Measurements from ENCODE around the gene PSD4.
"Not testable (repeated sequence)": the region's sequence is repeated elsewhere in the genome, so short reads cannot be mapped to it uniquely, and the experiment has no call there.

The PSD4 gene

DNA sequence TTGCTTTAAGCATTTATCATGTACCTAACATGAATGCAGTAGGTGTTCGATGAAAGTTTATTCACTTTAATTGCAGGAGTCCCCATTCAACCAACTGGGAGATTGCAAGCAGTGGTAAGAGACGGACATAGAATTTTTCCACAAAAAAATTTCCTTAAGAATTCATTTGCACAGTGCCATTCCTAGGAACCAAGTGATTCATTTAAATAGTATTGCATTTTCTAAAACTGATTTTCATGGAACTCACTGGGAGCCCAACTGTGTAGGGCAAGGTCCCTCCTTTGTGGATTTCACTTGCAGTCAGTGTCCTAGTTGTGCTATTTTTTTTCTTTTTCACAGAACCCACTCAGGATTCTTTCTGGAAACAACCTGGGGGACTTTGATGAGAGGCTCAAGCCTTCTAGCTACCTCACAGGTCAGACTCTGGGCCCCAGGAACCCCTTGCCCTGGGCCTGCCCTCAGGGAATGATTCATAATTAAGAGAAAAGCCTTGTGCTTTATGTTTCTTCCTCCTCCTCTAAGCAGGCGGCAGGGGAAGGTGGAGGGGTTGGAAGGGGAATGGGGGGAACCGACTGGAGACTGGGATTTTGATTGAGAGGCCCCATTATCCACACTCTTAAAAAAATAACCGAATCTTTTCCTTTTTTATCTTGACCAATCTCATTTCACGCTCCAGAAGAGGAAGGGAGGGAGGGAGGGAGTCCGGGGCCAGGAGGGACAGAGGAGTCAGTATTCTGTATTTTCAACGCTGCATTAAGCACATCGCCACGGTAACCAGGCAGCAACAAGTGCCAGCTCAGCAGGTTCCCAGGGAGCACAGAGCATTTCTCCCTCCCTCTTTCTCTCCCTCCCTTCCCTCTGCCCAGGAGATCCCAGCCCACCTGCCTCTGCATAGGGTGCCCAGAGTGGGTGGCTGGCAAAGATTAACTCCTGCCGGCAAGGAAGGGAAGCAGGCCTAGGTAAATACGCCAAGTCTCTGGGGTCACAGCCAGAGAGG is 51.8 kb downstream of the PSD4 start:
- DNase-seq = no peak

DNA sequence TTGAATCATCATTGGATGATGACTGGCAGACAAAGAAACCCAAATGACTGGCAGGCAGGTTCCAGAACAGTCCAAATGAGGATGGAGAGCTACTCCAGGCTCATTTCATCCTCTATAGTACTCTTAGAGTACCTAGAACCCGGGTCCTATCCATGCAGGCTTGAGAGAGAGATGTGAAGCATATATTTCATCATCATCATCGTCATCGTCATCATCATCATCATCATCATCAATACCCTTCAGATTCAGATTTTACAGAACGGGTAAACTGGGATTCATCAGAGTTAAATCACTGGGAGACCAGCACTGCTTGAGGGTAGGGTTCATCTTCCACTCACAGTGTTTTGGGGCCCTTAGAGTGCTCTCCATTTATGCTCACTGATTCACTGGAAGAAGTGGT is 52.7 kb downstream of the PSD4 start:
- no peak for DNase-seq

DNA sequence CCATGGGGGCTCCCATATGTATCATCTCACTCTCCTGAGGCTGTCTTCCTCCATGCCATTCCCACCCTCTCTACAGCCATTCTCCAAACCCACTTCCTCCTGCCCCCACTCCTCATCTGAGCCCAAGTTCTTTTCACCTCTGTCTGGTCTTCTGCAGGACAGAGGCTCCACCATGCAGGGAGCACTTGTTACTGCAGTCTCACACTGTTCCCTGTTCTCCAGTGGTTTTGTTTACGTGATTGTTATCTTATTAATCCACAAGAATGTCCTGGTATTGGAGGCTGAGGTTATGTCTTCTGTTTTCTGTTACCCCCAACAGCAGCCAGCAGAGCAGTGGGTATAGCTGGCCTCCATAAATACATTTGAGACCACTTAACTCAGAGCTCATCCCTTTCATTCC is 53.5 kb downstream of the PSD4 start:
- DNase-seq = no peak

DNA sequence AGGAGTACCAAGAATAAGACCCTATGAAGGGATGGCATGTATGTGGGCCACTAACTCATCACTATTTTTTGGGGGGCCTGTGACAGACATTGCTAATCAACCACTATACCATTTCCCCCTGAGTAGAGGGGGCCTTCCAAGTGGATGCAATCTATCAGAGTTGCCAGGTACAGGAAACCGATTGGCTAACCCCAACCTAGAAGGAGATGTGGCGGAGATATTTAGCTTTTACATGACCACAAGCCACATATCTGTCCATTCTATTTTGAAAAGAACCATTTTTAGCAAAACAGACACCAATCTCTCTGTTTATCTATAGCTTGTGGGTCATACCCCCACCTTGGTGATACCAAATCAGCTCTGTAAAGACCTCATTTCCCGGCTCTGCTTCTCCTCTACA is 53.9 kb downstream of the PSD4 start:
- DNase-seq = no peak

DNA sequence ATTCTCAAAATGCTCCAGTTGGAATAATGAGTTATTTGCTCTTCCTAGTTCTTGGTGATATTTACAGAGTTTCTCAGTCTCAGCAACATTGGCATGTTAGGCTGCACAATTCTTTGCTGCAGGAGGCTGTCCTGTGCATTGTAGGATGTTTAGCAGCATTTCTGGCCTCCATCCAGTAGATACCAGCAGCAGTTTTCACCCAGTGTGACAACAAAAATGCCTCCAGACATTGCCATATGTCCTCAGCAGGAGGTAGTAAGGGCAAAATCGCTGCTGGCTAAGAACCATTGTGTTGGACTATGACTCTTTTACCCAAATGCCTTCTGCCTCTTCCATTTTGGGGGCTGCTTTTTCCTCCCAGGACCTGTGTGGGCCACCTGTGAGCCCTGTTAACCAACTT is 54.6 kb downstream of the PSD4 start:
- DNase-seq = no peak

DNA sequence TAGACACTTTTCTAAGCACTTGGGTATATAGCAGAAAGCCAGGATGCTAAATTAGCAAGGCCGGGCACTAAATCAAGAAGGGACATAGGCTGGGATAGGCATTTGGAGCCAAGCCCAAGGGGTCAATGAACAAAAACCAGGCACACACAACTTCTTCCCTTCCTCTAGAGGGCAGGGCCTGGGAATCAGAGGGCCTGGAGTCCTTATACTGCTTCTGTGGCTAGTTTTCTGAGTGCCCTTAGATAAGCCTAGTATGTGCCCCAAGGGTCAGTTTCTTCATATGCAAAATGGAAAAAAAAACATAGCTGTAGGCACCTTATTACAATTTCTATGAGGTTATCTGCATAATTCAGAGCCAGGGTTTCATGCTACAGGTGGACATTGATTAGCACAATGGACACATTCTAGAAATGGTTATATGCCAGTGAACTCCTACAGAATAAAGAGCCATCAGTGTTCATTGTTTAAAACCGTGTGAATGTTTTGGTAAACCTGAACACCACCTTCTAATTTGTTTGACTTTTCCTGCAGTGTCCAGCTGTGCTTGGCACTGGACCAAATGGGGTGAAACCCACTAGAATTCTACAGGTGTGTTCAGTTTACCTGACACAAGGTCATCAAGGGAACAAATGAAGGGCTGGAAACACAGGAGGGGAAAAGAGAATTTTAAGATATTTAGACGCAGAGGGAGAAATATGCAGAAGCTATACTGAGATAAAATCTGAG is 55.4 kb downstream of the PSD4 start:
- no peak for DNase-seq

DNA sequence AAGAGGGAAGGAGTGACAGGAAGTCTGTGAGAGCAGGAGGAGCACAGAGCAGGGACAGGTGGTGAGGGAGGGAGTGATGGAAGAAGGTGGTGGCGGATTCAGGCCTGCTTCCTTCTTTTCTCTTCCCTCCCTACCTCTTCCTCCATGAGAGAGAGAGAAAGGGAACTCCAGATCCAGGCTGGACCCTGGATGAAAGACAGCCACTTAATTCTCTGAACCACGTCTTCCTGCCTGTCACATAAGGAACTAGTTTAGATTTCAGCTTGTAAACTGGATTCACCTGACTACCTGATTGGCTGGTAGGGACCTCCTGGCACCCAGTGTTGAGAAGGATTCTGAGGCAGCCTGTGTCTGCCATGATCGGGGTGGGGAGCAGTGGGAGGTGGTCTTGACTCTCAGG is 56.0 kb downstream of the PSD4 start:
- DNase-seq = no peak

DNA sequence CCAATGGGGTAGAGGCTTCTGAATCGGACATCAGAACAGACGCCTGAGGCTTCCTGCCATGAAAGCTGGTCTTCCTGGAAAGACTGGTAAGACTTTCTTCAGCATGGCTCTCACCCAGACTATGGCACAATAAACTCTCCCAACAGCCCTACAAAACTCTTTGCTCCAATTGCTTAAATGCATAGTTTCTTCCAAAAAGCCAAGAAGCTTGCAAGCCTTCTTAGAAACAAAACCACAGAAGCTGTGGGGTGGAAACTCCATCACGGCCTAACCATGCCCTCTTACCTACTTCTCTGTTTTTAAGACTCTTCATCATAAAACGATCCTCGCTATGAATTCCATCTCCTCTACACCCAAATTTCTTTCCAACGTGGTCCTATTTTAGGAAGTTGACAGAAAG is 56.8 kb downstream of the PSD4 start:
- DNase-seq = no peak

DNA sequence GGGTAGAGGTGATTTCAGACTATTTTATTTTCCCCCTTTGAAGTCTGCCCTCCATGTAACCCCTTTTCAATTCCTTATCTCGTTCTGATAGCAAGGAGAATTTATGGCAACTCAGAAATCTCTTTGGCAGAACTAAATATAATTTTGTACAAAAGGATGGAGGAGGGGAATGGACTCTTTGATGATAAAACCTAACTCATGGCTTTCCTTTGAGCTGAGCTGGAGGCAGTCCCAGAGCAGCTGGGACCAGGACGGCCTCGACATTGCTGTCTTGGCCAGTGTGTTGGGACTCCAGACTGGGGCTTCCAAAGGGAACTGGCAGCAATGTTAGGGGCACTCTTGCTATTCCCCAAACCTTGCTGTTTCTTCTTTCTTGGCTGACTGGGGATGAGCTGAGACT is 57.3 kb downstream of the PSD4 start:
- DNase-seq = no peak

DNA sequence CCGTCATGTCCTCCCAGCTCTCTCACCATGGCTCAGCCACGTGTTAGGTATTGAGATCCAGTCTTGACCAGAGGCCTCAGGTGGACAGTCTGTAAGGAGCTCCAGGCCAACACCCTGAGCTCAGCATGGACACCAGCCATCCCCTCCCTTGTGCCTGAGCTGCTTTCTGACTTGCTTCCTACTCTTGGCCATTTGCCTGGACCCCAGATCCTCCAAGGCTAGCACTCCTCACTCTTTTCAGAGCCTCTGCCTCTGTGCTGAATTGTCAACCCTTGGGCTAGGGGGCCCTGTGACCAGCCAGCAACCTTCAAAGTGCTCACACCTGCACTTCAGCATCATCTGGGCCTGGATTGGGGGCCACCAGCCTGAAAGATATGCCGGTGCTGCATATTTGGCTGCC is 58.4 kb downstream of the PSD4 start:
- no peak for DNase-seq

DNA sequence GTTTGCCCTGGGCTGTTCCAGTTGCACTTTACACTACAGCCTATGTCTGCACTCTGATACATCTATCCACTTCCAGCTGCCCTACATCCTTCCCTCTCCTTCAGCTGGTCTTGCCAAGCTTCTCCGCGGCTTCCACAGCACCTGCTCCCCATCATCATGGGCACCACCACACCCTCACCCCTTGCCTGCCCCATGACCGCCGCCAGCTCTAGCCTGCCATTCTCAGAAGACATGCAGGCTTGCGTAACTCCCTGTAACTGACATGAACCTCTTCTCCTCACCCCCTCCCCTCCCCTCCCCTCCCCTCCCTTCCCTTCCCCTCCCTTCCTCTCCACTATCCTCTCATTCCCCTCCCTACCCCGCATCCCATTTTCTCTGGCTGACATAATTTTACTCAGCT is 59.0 kb downstream of the PSD4 start:
- no peak for DNase-seq

DNA sequence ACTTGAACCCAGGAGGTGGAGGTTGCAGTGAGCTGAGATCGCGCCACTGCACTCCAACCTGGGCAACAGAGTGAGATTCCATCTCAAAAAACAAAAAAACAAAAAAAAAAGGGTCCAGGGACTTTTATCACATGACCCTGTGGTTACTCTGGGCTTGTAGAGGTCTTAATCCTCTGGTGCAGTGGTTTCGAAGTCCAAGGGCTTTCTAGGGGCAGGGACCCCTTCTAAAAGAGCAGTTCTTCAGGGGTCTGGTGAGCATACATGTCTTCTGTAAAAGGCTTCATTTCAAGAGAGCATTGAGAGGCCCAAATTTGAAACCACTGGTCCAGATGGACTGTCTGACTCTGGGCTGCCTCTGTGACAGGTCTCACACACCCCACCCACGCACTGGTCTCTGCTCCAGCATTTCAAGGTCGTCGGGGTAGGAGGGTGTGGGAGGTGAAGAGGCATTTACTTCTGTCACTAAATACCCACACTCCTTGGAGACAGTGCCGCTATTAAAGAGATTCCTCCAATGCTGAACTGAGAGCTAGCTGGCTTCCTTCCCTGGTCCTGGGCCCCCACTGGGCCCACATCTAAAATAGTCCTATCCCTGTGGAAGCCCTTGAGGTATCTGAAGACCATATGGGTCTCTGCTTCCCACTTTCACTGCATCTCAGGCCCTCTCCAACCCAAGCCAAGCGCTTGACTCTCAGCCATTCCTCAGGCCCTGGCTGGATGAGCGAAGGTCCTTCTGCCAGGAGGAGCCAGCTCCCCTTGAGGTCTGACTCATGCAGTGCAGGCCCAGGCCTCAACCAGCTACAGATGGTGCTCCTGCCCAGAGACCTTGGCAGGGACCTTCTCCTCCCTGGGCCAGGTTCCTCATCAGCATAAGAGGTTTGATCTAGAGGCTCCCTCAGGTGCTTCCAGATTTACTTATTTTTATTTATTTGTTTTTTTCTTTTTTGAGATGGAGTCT is 60.1 kb downstream of the PSD4 start:
- DNase-seq = no peak

DNA sequence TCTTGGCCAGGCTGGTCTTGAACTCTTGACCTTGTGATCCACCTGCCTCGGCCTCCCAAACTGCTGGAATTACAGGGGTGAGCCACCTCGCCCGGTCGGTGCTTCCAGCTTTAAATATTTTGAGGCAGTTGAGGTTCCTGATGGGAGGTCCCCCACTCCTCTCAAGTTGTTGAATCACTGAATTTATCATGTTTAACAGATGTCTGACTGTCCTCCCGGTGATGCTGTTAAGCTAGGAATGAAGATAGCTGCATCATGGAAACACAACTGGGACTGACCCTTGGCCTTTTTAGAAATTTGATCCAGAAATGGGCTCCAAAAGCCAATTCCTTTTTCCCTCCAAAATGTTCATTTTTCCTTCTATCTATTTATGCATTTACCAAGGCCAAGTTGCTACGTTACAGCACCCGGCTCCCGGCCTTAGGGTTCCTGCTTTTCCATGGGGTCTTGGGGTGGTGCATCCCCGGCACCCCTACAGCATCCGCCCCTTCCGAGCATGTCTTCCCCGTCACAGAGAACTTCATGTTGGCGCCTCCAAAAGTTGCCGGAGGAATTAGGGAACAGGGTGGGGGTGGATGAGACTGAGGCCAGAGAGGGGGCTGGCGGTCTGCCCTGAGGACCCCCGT is 61.1 kb downstream of the PSD4 start:
- DNase-seq = no peak

DNA sequence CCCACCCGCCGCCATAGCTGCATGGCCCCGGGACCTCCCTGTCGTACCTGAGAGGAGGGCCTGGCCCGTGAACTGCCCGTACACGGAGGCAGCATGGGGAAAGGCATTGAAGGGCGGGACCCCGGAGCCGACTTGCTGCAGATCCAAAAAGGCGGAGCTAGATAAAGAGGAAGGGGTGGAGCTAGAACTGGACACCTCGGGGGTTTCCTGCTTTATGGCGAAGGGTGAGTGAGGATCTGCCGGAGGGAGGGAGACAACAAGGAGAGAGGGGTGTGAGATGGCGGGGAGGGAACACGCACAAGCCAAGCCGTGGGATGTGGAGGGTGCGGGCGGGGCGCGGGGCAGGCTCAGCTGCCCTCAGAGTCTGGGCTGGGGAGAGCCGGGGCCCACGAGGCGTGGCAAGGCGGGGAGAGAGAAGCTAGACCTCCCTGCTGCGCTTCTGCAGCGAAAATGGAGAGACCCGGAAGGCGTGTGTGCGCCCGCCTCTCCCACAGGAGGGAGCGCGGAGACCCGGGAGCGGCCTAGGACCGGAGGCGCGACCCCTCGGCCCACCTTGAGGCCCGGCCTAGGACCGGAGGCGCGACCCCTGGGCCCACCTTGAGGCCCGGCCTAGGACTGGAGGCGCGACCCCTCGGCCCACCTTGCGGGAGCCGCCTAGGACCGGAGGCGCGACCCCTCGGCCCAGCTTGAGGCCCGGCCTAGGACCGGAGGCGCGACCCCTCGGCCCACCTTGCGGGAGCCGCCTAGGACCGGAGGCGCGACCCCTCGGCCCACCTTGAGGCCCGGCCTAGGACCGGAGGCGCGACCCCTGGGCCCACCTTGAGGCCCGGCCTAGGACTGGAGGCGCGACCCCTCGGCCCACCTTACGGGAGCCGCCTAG is 61.8 kb downstream of the PSD4 start:
- DNase-seq = not testable (repeated sequence)

DNA sequence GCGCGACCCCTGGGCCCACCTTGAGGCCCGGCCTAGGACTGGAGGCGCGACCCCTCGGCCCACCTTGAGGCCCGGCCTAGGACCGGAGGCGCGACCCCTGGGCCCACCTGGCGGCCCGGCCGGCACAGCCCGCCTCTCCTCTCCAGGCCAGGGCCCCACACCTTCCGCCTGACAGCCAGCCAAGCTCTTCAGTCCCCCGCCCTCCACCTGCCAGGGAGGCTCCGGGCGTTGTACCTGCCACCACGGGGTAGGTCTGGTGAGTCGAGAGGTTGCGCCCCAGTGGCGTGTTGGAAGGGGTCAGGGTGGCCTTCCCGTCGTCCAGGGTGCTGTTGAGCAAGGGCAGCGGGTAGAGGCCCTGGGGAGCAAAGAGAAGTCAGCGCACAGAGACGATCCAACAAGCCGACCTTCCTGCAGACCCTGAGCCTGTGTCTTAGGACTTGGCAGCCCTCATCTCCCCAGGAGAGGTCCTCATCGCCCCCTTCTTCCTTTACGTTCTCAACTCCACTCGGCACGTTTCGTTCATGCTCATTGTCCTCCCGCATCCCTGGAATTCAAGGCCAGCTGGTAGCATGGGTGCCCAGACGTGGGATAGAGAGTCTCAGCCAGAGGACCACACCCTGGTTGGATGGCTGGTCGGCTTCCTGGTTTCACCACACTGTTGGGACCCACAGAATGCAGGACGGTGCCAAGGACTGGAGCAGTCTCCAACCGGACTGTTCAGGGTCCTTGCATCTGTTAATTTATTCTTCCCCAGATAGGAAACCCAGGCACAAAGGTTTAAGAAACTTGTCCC is 62.8 kb downstream of the PSD4 start:
- DNase-seq = no peak

DNA sequence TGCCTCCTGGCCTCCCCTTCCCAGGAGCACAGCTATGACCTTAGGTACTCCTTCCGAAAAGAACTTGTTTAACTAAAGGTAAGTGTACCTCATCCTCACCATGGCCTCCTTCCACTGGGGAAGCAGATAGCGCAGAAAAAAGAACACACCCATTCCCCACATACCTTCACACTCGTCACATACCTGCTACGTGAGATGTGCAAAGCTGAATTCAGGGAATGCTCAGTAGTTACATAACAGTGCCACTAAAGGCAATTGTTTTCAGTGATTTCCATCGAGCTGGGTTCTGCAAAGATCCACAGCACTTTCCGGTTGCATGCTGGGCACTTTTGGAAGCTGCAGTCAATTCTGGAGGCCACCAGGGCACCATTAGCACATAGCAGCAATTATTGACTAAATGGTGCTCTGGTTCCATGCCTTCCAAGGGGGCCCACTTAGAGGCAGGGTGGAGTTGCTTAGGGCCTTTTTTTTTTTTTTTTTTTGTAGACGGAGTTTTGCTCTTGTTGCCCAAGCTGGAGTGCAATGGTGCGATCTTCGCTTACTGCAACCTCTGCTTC is 63.9 kb downstream of the PSD4 start:
- DNase-seq = no peak

DNA sequence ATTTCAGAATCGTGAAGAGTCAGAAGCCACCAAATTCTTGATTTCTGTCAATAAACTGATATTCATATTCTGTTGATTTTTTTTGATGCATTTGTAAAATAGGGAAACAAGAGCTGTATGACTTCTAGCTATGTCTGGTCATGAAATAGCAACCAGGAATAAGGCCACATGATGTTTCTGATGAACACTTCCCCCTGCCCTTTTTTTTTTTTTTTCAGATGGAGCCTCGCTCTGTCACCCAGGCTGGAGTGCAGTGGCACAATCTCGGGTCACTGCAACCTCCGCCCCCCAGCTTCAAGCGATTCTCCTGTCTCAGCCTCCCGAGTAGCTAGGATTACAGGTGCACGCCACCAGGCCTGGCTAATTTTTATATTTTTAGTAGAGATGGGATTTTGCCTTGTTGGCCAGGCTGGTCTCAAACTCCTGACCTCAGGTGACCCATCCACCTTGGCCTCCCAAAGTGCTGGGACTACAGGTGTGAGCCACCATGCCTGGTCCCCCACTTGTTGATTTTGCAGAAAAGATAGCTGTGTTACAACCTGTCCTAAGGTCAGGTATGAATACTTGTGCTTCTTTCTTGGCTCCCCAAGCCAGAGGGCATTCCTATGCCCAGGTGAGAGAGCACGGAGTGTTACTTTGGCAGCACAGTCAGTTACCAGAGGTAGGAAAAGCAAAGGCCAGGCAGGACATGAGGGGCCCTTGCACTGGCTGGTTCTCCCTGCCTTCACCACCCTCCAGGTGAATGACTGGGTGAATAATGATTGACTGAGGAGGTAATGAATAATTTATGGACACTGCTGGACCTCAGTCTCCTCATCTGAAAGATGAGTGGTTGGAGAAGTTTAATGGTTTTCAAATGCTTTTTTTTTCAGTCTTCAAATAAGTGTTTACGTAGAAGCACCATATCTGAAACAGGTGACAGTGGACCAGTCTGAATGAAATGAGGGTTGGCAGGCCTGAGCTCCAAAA is 65.4 kb downstream of the PSD4 start:
- DNase-seq = no peak

DNA sequence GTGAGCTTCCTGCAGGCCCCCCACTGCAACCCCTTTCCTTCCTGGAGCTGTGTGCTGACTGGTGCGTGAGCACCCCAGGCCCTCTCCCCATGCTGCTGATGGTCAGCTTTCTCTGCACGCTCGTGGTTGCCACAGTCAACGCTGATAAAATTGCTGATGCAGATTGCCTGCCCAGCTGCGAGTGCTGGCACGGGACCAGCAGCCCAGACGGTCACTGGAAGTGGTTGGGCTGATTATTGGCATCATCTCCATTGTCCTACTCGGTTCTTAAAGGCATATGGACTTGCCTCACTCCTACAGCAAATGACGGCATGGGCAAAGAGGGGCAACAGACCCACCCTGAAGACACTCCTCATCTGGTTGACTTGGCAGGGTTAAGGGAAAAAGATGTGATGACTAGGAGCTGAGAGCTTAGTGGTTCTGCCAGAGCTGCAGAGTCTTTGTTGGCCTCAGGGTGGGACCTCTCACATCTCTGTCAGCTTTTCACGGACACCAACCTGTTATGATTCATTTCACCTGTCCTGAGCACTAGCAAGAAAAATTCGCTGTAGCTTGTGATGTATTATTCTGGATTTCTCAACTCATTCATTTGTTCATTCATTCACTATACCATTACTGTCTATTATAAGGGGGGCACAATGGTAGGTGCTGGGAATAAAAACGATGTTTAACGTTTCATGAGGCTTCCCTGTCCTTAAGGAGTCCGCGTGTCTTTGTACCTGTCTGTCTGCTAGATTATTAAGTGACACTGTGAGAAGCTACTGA is 66.6 kb downstream of the PSD4 start:
- DNase-seq = no peak
